GM20431 (cell line): ENCODE results near the gene DMC1.

Source experiments
- in situ Hi-C: fragments of 300-500 bp; cut with MseI, MboI; formaldehyde crosslinking; loops from one replicate; pipeline ENCODE4 v1.15.0; 2020; ENCODE audit warnings: low sequenced_read_pairs; ENCODE audit not compliant: unreplicated experiment

DMC1 gene

GRCh38 chr22:38569181-38569971 is 607 bp downstream of the DMC1 start:
- in situ Hi-C loops = no loop called here

DNA sequence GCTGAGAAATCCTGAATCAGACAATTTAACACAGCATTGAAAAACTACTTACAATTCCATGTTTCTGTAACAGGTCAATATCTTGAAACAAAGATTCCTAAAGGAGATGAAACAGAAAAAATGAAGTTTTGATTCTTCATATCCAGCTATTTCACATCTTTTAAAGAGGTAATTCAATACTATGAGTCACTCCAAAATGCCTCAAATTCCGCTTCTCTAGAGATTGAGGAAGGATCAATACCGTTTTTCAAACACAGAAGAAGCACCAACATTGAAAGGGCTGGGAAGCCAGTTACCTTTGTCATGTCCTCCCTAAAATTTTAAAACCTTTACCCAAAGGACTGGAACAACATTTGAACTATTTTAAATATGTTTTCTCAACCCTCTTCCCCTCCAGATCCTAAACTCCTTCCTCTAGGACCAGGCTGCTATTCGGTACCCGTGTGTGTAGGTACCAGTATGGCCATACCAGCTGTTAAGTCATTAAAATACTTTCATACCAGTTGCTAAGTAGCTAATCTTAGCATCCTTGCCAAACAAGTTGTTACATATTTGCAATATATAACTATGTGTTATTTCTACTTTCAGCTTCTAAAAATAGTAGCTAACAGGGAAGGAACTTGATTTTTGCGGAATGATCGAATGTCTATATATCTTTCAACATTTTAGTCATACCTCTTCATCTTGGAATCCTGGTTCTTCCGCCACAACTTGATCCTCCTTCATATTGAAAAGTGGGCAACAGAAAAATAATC is 2.3 kb downstream of the DMC1 start:
- in situ Hi-C loops = no loop called here

DNA sequence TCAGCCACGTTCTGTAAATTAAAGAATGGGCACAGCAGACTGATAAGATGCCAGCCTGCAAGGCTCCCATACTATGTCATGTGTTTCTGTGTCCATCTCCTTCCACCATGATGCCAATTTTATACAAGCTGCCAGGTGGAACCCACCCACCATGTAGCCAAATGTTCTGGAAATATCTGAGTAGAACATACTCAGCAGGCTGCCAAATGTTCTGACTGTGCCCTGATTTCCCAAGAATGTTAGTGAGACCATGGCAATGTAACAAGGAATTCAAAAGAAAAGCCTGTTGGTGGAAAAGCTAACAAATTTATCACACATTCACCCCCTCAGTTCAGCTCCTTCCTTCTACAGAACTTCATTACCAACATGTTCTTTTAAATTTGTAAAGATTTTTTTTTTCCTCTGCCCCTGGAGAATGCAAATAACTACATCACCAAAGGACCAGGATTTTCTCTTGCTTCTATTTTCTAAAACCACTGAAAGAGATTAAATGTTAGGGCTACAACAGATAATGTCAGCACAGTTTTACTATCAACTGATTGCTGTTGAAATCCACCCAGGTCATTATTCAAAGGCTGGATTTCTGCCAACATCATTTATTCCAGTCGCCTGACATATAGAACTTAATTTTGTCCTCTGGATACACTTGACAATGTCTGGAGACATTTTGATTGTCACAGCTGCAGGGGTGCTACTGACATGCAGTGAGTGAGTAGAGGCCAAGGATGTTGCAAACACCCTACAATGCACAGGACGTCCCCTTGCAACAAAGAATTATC is 3.1 kb downstream of the DMC1 start:
- in situ Hi-C loops = no loop called here

DNA sequence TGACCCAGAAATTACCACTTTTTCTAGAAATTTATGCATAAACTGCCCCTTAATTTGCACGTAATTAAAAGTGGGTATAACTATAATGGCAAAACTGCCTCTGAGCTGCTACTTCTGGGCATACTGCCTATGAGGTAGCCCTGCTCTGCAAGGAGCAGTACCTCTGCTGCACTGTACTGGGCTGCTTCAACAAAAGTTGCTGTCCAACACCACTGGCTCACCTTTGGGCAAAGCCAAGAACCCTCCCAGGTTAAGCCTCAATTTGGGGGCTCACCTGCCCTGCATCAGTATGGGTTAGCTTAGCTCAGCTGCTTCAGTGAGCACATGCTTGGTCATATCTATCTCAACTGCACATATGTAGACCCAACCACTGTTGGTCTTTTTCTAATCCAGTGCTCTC is 4.5 kb downstream of the DMC1 start:
- in situ Hi-C loops = no loop called here

GRCh38 chr22:38564669-38565068 is 5.3 kb downstream of the DMC1 start:
- in situ Hi-C loops = no loop called here

GRCh38 chr22:38554281-38554680 is 15.7 kb downstream of the DMC1 start:
- in situ Hi-C loops = no loop called here

DNA sequence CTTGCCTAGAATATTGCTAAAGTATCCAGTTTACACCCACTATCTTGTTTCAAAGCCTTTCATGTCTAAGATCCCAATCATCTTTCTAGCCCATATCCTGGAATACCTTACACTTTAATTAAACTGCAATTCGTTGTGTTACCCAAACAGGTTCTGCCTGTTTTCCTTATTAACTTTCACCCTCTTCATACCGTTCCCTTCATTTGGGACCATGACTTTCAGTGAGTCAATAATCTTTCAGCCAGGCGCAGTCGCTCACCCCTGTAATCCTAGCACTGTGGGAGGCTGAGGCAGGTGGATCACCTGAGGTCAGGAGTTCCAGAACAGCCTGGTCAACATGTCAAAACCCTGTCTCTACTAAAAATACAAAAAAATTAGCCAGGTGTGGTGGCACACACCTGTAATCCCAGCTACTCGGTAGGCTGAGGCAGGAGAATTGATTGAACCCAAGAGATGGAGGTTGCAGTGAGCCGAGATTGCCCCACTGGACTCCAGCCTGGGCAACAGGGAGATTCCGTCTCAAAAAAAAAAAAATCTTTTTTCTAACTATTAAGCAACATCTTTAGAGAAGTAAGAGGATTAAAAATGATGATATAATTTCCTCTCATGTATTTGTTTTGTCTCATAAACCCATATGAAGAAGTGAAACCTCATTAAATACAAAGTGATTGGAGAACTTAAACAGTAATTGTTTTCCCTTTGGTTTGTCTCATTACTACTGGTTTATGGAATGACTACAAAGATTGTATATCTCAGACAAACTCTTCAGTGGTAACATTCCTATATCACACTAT is 20.7 kb downstream of the DMC1 start:
- in situ Hi-C loops = no loop called here

DNA sequence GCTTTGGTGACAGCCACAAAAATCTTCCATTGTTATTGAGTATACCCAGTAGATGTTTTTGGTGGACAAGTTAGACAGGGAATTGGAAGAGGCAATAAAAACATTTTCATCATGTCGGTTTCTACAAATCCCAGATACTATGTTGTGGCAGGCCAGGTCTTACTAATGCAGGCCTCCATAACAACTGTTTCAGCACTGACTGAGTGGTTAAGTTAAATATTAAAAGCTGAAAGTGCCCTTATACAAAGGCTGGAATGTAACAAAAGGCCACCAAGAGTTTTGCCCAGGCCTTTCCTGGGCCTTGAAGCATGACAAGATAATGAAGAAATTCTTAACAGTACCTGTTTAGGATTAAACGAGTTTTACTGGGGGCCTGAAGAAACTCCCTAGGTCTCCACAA is 29.3 kb downstream of the DMC1 start:
- in situ Hi-C loops = no loop called here

DNA sequence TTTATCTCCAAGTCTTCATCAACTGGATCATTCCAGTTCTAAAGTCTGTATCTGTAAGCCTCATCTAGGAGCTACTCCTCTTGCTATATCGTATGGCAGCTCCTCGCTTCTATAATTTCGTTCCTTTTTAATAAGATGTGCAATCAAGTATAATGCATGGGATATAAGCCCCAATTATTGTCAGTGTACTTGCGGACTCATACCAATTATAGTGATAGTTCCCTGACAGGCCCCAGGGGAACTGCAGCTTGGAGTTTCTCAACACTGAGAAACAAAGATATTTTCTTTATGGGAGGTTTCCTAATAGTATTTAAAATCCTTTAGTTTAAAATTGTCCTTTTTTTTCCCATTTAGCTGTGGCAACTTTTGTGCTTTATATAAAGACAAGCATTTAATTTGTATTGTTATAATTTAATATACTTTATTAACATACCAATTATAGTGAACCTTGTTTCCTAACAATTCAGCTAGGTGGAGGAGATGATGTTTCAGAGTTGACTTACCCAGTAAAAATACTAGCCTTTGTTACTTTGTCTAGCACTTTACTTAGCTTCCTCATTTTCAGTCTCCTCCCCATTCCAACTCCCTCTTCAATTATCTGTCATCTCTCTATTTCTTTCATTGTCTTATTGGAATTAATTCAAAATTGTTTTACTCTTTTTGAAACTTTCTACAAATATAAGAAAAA is 38.6 kb downstream of the DMC1 start:
- in situ Hi-C loops = no loop called here

DNA sequence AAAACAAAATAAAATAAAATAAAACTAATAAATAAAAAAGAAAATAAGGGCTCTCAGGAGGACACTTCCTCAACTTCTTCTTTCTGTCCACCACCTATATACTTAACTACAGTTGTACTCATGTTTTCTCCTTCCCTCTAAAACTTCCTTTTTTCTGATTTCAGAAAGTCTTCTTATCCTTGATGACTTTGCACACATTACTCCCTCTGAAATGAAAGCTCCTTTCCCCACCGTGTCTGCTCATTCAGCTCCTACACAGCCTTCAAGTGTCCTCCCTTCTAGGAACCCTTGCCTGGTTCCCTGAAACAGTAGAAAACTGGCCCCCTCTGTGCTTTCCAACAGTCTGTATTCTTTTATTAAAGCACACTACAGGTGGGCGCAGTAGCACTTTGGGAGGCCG is 45.6 kb downstream of the DMC1 start:
- in situ Hi-C loops = no loop called here

- in situ Hi-C loops = no loop called here
Measured at GRCh38 chr22:38523479-38523878, 46.5 kb downstream of the DMC1 start.

DNA sequence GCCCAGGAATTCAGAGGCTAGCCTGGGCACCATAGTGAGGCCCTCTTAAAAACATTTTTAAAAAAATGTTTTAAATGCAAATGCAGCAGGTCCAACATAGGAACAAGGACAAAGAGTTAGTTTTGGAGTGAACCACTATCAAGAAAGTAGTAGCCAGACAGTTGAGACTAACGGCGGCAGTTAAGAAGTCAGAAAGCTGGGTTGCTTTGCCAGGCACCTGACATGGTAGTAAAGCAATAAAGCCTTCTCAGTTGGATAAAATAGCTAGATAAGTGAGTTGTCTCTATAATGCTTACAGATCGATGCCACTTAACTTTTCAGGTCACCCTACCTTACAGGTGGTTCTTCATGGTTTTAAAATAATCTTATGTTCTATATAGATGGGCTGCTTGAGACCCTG is 47.0 kb downstream of the DMC1 start:
- in situ Hi-C loops = no loop called here

DNA sequence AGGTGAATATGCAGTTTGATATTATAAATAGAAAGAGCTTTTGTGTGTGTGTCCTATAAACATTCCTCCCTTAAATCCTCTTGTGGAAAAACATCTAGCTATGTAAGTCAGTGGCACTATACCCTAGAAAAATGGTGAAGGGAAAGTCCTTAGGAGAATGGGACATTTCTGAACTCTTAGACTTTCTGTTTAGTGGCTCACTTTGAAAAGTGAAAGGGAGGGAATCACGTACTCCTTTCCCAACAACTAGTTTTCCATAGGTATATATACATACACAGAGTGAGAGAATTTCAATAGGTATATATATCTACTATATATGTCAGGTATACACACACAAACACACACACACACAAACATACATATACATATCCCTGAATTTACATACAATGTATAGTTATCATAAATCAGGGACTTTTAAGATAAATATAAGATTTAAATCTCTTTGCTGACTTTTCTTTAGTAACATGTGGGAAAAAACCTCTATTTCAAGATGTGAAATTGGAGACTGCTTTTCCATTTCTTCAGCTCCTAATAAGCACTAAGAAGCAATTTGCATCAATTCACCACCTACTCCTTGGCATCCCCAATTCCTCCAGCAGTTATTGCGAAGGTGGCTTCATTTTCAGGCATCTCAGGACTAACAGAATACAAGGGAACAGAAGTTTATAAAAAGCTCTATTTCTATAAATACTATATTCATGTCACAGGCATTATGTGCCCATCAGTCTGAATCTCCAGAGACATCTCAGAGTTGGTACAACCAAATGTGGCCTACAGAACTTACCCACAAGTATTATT is 50.3 kb downstream of the DMC1 start:
- in situ Hi-C loops = no loop called here

DNA sequence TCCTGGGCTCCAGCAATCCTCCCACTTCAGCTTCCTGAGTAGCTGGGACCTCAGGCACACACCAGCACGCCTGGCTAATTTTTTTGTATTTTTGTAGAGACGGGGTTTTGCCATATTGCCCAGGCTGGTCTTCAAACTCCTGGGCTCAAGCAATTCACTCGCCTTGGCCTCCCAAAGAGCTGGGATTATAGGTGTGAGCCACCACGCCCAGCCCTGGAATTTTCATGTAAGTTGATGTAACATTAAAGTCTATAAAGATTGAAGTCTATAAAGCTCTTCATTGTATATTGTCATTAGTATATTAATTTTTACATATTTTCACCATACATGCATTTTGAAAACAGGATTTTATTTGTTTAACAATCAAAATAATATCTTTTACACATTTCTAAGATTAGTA is 51.4 kb downstream of the DMC1 start:
- in situ Hi-C loops = no loop called here

DNA sequence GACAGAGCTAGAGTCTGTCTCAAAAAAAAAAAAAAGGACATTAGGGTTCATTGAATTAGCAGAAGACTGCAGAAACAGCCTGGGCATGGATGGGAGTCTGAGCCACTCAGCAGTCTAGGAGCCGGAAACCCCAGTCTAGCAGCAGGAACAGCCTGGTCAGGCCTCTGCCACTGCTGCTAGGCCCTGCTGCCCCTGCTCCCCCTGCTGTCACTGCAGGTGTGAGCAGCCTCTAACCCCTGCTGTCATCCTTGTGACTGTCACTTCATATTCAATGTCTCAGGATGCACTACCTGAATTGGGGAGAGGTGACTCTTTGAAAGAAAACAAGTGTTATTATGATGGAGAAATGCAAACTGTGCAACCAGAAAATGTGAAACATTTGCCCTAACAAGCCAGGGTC is 56.9 kb downstream of the DMC1 start:
- in situ Hi-C loops = no loop called here

GRCh38 chr22:38510416-38510970 is 59.5 kb downstream of the DMC1 start:
- in situ Hi-C loops = no loop called here

DNA sequence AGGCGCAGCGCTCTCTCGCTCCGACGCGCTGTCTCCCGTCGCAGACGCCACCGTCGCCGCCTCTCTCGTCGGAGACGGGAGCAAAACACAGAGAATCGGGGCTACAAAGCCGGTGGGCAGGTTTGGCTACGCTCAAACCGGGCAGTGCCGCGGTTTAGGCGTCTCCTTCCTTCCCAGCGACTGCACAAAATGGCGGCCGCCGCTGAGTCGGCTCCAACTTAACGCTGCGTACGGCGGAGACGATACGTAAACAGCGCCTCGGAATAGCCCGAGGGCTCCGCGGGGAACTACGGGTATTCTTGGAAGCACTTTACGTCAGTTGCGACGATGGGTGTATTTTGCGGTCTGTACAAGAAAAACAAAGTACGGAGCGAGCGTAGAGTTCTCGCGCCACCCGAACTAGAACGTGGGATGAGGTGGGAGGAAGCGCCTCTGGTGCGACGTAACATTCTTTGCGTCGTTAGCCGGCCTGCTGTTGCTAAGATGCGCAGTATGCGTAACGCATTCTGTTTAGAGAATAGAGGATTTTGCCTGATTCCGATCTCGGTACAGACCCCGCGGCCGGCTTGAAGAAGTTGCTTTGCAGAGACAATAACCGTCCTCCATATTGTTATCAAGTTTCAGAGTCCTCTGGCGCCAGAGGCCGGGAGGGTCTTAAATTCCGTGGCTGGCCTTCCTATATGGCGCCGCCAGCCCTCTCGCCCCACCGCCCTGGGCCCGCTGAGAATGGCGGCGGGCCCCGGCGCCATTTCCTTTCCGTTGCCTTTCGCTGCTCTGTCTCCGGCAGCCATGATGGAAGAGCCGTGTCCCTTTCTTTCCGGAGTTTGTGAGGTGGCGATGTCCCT is 63.6 kb downstream of the DMC1 start, which contains the start of gene DDX17:
TSS of gene DDX17 (minus strand) at position 194 of the 845 bp plus-strand sequence.
- in situ Hi-C loops = no loop called here
